Stimulated activated CD8-positive, alpha-beta memory T cell treated with anti-CD3 and anti-CD28 coated beads, Interleukin-2, amount 100 ng/mL, for 48 hours (primary cell): ENCODE results near the gene SKA1.

Source experiments
- DNase-seq, 2 donors: peaks; one replicate each; pipeline ENCODE4 v3.0.0-alpha.2; 2020; ENCODE audit warnings: low read depth in 2 of 2

The SKA1 gene, protein sequence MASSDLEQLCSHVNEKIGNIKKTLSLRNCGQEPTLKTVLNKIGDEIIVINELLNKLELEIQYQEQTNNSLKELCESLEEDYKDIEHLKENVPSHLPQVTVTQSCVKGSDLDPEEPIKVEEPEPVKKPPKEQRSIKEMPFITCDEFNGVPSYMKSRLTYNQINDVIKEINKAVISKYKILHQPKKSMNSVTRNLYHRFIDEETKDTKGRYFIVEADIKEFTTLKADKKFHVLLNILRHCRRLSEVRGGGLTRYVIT

DNA sequence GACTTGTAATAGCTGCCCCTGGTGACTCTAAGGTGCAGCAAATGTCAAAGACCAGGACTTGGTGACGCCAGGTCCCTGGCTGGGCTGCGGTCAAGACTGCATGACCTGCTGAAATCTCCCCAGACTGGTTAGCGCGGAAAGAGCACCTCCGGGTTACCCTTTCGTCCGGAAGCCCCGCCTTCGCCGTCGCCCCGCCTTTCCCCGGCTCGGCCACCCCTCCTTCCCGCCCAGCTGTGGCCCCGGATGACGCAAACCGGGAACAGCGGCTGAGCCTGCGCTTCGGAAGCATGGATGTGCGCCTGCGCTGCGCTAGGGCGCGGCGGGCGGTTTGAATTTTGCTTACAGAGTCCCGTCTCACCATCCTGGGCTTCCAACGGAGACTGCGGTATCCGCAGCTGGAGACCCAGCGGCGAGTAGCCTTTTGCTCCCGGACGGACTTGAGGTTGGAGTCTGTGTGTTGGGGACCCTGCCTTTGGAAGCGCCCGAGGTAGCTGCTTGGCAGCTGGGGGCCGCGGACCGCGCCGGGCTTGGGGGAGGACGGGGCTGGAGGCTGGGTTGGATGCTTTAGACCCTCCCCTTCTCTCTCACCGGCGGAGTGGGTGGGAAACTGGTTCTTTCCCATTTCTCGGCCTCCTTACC lies at the start of gene SKA1:
Gene SKA1, plus strand, starts transcription at position 294 of the 639 bp plus-strand sequence. CDS start 785 bp downstream, outside the sequence.
- DNase-seq, result peak; percentile 85

DNA sequence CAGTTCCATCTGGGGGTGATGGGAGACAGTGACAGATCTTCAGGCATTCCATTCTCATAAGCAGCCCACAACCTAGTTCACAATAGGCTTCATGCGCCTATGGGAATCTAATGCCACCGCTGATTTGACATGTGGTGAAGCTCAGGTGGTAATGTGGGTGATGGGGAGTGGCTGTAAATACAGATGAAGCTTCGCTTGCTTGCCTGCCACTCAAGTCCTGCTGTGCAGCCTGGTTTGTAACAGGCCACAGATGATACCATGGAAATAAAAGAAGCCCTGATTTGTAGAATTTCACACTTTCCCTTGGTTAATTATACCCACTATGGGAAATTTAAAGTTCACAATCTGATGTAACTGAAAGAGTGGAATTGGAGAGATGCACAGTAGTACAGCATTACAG lies 46.9 kb upstream of the SKA1 start:
- no peak for DNase-seq

DNA sequence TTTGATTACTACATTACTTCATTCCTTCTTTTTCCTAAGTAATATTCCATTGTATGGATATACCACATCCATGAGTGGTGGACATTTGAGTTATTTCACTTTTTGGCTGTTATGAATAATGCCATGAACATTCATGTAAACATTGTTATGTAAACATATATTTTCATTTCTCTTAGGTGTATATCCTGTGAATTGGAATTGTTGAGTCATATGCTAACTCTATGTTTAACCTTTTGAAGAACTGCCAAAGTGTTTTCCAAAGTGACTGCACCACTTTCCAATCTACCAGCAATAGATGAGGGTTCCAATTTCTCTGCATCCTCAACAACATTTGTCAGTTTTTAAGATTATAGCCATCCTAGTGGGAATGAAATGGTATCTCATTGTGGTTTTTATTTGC lies 44.7 kb upstream of the SKA1 start:
- DNase-seq, result no peak

DNA sequence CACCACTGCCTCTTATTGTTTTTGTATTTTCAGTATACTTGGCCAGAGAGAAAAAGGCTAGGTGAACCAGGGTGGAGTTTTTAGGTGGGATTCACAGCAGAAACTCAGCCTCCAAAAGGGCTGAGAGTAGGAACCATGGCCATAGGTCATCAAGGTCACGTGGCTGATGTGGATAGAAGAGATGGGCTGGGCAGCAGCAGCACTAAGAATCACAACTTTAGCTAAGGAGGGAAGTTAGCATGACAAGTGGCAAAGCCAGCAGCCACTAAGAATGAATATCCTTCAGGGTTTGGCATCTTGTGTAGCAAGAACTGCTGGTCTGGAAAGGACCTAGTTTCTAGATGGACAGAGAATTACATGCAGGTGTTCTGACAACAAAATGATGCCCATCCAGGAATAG lies 43.2 kb upstream of the SKA1 start:
- no peak for DNase-seq

DNA sequence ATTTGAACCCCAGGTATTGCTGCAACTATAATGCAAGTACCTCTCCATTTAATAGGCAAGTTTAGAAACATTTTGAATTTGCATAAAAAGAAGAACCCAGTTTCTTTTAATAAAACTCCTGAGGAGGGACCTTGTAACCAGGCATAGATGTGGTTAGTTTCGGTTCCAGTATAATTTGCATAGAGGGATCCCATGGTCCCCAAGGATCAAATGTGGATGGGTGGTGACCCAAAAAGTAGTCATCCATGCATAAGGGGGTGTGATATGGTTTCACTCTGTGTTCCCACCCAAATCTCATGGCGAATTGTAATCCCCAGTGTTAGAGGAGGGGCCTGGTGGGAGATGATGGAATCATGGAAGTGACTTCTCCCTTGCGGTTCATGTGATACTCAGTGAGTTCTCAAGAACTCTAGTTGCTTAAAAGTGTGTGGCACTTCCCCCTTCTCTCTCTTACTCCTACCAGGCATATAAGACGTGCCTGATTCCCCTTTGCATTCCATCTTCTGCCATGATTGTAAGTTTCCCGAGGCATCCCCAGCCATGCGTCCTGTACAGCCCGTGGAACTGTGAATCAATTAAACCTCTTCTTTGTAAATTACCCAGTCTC lies 40.2 kb upstream of the SKA1 start:
- DNase-seq, result no peak

DNA sequence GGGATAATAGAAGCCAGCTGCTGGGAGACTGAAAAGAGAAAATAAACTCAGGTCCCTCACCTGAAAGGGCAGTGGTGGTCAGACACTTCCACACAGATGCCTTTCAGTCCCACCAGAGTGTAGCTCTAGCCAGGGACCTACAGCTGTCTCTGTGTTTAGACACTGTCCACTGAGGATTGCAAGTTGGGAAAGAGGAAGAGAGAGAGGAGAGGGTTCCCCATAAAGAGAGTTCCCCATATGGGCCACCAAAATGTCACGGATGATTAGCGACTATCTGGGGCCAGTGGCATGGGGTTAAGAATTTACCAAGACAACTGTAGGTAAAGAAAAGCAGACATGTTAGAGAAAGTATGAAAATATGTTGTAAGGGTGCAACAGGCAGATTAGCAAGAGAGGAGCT lies 36.7 kb upstream of the SKA1 start:
- DNase-seq, result no peak

DNA sequence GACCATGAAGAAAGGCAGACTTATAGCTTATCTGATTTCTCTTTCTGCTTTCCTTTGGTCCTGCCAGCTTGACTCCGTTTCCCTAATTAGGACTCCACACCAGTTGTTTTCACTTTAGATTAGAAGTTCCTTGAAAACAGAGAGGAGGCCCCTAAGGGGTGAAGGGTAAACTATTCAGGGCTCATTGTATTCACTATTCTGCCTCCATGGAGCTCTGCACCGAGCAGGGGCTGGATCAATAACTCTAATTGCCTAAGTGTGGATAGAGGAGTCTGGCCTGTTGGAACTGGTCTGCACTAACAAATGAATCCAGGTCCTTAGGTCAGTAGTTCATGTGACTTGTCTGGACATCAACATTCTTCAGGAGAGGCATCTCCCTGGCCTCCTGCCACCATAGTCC lies 36.1 kb upstream of the SKA1 start:
- DNase-seq, result no peak

DNA sequence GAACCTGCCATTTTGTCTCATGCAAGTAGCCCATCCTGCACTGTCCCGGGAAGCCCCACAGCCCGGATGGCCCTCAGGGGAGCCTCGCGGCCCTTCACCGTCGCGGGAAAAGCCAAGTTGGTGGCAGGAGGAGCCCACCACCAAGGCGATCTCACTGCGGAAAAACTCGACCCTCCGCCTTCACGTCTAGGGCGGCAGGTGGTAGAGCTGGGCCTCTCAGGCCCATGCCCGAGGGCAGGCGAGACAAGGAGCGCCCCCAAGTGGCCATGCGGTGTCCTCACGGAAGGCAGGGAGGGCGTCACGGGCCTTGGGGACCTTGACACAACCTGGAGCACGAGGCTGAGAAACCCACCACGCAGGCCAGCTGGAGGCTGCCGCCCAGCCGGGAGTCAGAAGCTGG lies 34.8 kb upstream of the SKA1 start:
- no peak for DNase-seq

DNA sequence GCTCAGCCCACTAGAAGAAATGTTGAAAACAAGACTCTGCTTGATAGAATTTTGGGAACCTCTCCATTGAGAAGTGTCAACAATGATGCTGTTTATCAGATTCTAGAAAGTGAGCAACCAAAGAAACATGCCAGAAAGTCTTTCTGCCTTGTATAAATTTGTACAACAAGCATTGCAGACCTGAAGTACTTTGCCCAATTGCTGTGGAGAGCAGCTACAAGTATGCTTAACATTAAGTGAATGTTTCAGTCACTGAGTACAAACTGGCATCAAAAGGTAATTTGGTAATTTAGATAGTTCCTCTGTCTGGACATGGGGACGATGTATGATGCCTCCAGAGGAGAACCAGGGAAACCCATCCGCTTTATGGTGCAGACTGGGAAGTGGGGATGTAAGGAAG lies 33.4 kb upstream of the SKA1 start:
- no peak for DNase-seq

DNA sequence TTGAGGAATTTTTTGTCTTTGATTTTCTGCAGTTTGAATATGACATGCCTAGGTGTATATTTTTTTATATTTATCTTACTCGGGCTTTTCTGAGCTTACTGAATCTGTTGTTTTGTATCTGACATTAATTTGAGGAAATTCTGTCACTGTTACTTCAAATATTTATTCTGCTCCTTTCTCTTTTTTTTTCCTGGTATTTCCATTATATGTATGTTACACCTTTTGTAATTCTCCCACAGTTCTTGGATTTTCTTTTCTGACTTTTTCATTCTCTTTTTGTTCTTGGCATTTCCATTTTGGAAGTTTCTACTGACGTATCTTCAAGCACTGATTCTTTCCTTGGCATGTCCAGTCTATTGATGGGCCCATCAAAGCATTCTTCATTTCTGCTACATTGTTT lies 24.1 kb upstream of the SKA1 start:
- DNase-seq, result no peak

DNA sequence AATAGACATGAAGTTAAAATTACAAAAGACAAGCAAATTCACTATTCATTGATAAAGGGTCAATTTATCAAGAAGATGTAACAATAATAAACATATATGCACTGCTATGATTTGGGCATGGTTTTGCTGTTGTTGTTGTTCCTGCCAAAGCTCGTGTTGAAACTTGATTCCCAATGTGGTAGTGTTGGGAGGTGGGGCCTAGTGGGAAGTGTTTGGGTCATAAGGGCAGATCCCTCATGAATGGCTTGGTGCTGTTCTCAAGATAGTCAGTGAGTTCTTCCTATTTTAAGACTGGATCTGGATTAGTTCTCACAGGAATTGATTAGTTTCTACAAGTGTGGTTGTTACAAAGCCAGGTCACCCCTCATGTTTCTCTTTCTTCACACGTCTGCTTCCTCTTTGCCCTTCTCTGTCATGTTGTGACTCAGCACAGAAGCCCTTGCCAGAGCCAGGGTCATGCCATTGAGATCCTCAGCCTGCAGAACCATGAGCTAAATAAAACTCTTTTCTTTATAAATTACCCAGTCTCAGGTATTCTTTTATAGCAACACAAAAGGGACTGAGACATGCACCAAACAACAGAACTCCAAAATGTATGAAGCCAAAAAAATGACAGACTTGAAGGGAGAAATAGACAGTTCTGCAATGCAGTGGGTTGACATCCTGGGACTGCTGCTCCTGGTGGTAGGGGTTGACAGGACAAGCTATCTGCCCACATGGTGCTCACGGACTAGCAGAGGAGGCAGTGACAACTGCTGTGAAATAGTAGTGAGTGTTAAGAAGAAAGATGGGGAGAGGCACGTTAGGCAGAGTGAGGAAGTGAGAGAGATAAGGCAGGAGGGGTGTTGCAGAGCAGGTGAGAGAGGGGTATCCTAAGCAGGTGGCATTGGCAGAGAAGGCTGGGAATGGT lies 18.6 kb upstream of the SKA1 start:
- DNase-seq, result no peak

DNA sequence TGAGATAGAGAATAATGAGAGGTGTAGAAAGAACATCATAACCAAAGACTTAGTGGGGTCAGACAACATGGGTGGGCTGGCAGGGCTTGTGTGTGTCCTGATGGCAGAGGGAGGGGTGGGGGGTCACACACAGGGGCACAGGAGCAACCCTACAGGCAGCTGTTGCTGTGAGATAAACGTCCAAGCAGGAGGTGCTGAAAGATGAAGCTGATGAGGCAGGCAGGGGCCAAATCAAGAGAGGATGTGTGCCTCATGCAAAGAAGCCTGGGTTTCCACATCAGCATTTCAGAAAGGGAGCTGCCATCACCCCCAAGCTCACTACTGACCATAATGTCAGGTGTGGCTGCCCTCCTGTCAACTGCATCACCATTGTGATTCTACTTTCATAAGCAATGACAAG lies 16.0 kb upstream of the SKA1 start:
- DNase-seq, result no peak

DNA sequence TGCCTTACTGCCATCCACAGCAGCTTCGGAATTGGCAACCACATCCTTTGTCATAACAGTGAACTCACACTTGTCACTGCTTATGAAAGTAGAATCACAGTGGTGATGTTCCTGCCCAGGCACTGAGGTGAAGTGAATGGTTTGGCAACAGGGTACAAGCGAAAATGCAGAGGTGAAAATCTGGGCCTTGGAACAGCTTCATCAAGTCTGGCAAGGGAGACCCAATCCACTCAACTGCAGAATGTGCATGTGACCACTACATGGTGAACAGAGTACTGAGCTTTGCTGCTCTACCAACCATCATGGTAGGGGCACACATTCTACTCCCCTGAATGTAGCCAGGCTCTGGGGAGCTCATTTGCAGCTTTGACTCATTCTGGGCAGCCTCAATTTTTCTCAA lies 15.0 kb upstream of the SKA1 start:
- no peak for DNase-seq

DNA sequence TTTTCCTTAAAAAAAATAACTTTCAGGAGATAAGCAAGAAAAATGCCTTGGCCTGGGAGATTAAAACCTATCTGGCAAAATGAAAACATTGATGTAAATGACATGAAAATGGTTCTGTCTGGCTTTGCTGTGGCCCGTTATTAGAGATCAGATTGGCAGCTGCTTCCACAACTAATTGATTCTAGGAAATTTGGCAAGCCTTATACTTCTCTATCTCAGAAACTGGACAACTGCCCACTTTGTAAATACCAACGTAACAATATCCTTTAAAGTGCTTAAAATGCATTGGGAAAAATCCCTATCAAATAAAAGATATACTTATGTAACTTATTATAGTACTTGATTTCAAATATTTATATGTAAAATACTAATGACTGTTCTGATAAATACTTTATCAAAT lies 14.2 kb upstream of the SKA1 start:
- DNase-seq, result no peak

DNA sequence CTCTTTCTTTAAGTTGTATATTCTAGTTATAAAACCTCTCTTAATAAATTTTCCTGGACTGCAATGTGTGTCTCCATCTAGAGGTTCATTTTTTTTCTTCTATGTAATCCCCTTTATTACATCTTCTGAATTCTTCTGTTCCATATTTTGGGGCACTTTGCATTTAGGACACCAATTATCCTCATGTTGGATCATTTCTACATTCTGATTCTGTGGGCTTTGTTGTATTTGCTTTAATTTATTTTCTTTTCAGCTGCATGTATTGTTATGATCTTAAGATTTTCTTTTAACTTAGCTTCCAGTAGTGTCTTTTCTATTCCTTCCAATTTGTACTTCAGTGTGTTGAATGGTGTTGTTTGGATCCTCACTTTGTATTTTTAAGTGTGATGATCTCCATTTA lies 5.2 kb upstream of the SKA1 start:
- no peak for DNase-seq

DNA sequence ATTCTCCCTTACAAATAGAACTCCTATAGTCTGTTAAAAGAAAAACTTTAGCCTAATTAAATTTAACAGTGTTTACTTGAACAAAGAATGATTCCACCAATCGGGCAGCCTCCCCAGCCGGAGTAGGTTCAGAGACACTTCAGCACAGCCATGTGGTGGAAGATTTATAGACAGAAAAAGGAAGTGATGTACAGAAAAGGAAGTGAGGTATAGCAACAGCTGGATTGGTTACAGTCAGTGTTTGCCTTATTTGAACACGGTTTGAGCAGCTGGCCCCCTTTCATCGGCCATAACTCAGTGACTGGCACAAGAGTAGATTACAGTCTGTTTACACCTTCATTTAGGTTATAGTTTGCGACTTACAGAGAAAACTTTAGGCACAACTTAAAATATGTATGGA lies 2.1 kb upstream of the SKA1 start:
- DNase-seq, result no peak

DNA sequence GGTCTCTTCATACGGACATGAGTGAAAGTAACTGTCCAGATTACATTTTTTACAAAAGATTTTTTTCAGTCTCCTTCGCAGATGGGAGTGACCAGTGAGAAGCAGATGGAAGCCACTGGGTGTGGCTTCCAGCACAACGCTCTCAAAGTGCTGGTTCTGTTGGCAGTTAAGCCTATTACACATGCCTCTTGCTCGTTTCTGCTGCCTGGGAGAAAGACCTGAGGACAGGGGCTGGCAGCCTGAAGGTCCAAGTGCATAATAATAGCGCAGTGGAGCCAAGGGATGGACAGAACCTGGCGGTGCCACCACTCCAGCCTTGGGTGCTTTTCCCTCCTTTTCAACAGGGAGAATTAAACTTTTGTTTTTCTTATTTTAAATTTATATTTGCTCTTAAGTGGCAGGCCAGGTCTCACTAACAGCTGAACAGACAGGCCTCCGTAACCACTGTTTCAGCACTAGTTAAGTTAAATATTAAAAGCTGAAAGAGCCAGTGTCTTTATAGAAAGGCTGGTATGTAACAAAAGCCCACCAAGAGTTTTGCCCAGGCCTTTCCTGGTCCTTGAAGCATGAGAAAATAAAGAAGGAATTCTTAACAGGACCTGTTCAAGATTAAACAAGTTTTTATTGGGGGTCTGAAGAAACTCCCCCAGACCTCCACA lies 1.2 kb upstream of the SKA1 start:
- DNase-seq, result no peak

DNA sequence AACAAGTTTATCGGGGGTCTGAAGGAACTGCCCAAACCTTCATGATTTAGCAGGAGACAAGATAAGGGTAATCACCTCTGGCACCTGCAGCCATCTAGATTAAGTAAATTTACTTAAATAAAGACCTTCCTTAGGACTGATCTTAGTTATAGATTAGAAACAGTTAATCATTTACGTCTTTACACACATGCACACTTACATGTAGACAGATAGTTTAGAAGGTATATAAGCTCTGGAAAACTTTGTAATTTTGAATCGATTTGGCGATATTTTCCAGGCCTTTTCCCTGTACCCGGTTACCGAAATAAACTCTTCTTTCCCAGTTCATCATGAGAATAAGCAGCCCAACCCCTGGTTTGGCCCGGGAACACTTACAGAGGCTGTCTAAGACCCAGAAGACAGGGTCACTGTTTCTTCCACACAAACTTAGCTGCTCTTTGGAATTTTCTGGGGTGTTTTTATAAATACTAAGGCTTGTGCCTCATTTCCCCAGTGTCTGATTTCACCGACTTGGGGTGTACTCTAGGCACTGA lies 560 bp upstream of the SKA1 start:
- DNase-seq, result no peak

DNA sequence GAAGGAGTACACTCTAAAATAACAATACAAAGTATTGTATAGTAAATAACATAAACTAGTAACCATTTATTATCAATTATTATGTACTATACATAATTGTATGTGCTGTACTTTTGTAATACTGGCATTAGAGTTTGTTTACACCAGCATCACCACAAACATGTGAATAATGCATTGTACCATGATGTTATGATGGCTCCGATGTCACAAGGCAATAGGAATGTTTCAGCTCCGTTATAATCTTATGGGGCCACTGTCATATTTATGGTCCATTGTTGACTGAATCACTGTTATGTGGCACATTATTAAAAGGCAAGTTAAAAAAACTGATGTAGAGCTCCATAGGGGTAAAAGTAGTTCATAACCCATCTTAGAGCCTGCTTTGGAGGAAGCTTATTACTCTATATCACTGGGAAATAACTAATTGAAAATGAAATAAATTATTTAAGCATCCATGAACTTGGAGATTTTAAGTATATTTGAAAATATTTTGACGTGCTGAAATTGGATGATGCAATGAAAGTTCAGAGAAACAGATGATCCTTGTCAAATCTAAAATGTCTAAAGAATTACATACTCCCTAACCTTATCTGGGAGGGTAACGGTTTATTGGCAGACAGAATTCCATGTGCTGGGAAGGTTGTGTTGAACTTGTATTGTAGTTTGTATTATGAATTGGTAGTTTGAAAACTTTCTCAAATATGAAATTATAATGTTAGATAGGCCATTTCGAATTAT lies 2.4 kb downstream of the SKA1 start:
- no peak for DNase-seq

DNA sequence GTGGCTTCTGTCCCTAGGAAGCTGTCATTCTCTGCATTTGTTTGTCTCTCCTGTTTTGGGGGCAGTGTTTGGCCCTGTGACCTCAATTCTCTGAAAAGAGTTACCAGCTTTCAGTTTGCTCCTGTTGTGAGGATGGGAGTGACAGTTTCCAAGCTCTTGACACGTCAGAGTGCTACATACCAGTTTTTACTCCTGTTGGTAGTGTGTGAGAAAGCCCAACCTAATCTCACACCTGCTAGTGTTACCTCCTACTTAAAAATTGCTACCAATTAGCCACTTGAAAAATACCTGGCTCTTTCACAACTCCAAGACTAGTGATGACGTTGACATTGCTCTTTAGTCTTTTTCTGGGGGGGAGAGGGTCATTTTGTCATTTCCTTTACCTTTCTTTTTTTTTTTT lies 14.1 kb downstream of the SKA1 start:
- no peak for DNase-seq

DNA sequence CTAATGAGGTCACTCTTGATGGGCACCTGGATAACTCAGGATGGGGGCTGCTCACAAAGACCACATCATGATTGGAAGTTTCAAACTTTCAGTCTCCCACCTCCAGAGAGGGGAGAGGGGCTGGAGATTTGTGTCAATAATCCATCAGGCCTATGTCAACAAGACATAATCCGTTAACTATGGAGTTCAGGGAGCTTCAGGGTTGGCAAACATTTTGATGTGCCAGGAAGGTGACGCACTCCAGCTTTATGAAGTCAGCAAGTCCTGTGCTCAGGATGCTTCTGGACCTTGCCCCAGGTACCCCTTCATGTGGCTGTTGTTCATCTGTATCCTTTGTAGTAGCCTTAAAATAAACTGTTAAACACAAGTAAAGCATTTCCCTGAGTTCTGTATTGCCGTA lies 19.0 kb downstream of the SKA1 start:
- DNase-seq, result no peak
